ENCODE measurements around the gene TANK. TPM values are rescaled to one million over a fixed set of nuclear protein-coding genes. Genes with fewer than 3 reads are reported as not detected.

The TANK gene
- total RNA-seq, 2 experiments from 2014 or later: 43.4 to 64.9 TPM

DNA sequence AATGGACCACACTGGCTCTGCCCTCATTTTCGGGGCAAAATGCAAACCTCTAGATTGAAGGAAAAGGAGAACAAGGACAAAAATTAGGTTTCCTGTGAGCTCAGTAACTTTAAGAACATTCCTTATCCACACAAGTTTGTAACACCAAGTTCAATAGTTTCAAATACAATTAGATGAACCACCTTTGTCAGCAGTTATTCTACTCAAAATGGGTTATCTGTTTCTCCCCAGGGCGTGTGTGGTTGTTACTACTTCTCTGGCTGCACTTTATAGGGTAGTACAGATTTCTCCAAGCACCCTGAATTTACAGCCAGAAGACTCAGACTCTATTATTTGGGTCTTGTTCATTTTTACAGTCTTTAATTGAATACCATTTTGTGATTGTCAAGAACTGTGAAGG, 45.0 kb upstream of the TANK start:
- Histone ChIP-seq H3K9me3 (ENCODE audit: low read length) (no peaks in the 10 kb centered on the region), H3K27ac (ENCODE audit: low read depth, low read length, poor library complexity, severe bottlenecking) (no peak overlapping the region), H3K4me2 (ENCODE audit: low read length) (no peak overlapping the region), H3K9me2 (ENCODE audit: insufficient read depth, low read length) (no peaks in the 10 kb centered on the region), H3K36me3 (ENCODE audit: insufficient read depth, low read length) (no peaks in the 10 kb centered on the region), H4K20me1 (ENCODE audit: insufficient read depth, low read length) (no peaks in the 10 kb centered on the region), H3K4me1 (ENCODE audit: insufficient read depth, low read length, poor library complexity, severe bottlenecking) (peaks cover 34% of the 10 kb centered on the region), H3K4me3 (ENCODE audit: low read depth, low read length, poor library complexity, severe bottlenecking) (no peak overlapping the region), H2AFZ (ENCODE audit: low read length) (no peak overlapping the region; the same call in 1 of the 2 replicates), H3K79me2 (ENCODE audit: insufficient read depth, low read depth, low read length) (no peaks in the 10 kb centered on the region)
- CTCF ChIA-PET (ENCODE audit: unreplicated experiment): interaction anchor here (1.5 kb wide), 1 partner anchor 19 kb away, joined by 4 read pairs; no protein-coding TSS in a partner anchor
- POLR2A ChIA-PET: interaction anchor here (0.7 to 7.6 kb wide), 6 partner anchors 8 to 21 kb away, joined by 3 to 111 read pairs (median 6); no protein-coding TSS in a partner anchor
- TF ChIP-seq, protein P1, sequence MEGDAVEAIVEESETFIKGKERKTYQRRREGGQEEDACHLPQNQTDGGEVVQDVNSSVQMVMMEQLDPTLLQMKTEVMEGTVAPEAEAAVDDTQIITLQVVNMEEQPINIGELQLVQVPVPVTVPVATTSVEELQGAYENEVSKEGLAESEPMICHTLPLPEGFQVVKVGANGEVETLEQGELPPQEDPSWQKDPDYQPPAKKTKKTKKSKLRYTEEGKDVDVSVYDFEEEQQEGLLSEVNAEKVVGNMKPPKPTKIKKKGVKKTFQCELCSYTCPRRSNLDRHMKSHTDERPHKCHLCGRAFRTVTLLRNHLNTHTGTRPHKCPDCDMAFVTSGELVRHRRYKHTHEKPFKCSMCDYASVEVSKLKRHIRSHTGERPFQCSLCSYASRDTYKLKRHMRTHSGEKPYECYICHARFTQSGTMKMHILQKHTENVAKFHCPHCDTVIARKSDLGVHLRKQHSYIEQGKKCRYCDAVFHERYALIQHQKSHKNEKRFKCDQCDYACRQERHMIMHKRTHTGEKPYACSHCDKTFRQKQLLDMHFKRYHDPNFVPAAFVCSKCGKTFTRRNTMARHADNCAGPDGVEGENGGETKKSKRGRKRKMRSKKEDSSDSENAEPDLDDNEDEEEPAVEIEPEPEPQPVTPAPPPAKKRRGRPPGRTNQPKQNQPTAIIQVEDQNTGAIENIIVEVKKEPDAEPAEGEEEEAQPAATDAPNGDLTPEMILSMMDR (conservative IDR thresholded peaks at IDR 0.05; ENCODE audit: low read length): no peak
- TF ChIP-seq EZH2phosphoT487 (IDR thresholded peaks at IDR 0.05; ENCODE audit: borderline replicate concordance, low read depth, low read length): no peak
- intact Hi-C loops (cut with micrococcal nuclease; ENCODE audit: unreplicated experiment): no loop called here
- BruUV-seq (replicated peaks): no TSS peak
- no peak for DNase-seq (ENCODE audit: low spot score)

DNA sequence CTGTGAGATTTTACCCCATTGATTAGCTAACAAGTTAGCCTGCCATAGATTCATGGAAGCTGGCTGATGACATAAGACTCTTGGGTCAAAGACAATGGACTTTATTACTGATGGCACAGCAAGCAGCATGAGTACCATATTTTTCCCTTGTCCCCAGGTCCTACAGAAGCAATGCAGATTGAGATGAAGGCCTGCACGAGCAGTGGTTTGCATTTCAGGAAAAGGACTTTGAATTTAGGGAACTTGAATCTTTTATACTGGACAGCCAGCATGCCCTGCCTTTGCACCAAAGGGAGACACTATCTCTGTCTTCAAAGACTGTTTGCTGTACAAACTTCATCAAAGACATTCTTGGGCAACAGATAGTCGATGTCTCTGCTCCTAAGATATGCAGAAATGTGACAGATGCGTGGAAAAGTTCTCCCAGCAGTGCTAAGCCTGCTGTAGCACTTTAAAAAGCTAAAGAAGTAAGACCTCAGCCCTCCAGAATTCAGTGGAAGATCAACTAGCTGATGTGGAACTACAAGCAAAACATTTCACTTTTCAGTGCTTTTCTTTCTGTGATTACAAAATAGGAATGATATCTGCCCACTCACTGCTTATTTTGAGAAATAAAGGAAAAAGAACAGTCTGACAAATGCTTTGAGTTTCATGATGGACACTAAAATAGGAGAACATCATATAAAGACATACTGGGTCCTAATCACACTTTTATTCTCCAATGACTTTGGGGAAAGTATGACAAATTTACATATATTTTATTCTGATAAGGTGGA, 44.4 kb upstream of the TANK start:
- TF ChIP-seq EZH2phosphoT487 (IDR thresholded peaks at IDR 0.05; ENCODE audit: borderline replicate concordance, low read depth, low read length): no peak
- TF ChIP-seq, protein P1 (conservative IDR thresholded peaks at IDR 0.05; ENCODE audit: low read length): no peak
- Histone ChIP-seq H2AFZ (ENCODE audit: low read length) (peak overlapping the region; percentile 68), H3K79me2 (ENCODE audit: insufficient read depth, low read depth, low read length) (no peaks in the 10 kb centered on the region), H3K4me2 (ENCODE audit: low read length) (peak overlapping the region; percentile 23; the same call in 1 of the 2 replicates), H3K27ac (ENCODE audit: low read depth, low read length, poor library complexity, severe bottlenecking) (no peak overlapping the region), H3K36me3 (ENCODE audit: insufficient read depth, low read length) (no peaks in the 10 kb centered on the region), H4K20me1 (ENCODE audit: insufficient read depth, low read length) (no peaks in the 10 kb centered on the region), H3K4me3 (ENCODE audit: low read depth, low read length, poor library complexity, severe bottlenecking) (no peak overlapping the region), H3K9me3 (ENCODE audit: low read length) (no peaks in the 10 kb centered on the region), H3K4me1 (ENCODE audit: insufficient read depth, low read length, poor library complexity, severe bottlenecking) (peaks cover 34% of the 10 kb centered on the region), H3K9me2 (ENCODE audit: insufficient read depth, low read length) (no peaks in the 10 kb centered on the region)
- ChIA-PET CTCF (ENCODE audit: unreplicated experiment) (no interaction called here), POLR2A (interaction anchor here (0.6 to 7.6 kb wide), 19 partner anchors 8 to 1198 kb away, joined by 3 to 111 read pairs (median 6); no protein-coding TSS in a partner anchor)
- BruUV-seq (replicated peaks): no TSS peak
- DNase-seq (ENCODE audit: low spot score): no peak
- intact Hi-C loops (cut with micrococcal nuclease; ENCODE audit: unreplicated experiment): no loop called here

GRCh38 chr2:161116509-161116908, 43.7 kb upstream of the TANK start:
- Histone ChIP-seq H3K4me3 (ENCODE audit: low read depth, low read length, poor library complexity, severe bottlenecking) (no peak overlapping the region), H3K36me3 (ENCODE audit: insufficient read depth, low read length) (no peaks in the 10 kb centered on the region), H3K9me3 (ENCODE audit: low read length) (no peaks in the 10 kb centered on the region), H3K9me2 (ENCODE audit: insufficient read depth, low read length) (no peaks in the 10 kb centered on the region), H4K20me1 (ENCODE audit: insufficient read depth, low read length) (no peaks in the 10 kb centered on the region), H3K4me2 (ENCODE audit: low read length) (peak overlapping the region; percentile 23), H3K4me1 (ENCODE audit: insufficient read depth, low read length, poor library complexity, severe bottlenecking) (peaks cover 31% of the 10 kb centered on the region), H3K79me2 (ENCODE audit: insufficient read depth, low read depth, low read length) (no peaks in the 10 kb centered on the region), H2AFZ (ENCODE audit: low read length) (peak overlapping the region; percentile 68; the same call in 1 of the 2 replicates), H3K27ac (ENCODE audit: low read depth, low read length, poor library complexity, severe bottlenecking) (no peak overlapping the region)
- TF ChIP-seq, protein P1 (conservative IDR thresholded peaks at IDR 0.05; ENCODE audit: low read length): no peak
- TF ChIP-seq EZH2phosphoT487 (IDR thresholded peaks at IDR 0.05; ENCODE audit: borderline replicate concordance, low read depth, low read length): no peak
- ChIA-PET POLR2A (interaction anchor here (0.6 to 7.6 kb wide), 19 partner anchors 8 to 1197 kb away, joined by 3 to 111 read pairs (median 4); no protein-coding TSS in a partner anchor), CTCF (ENCODE audit: unreplicated experiment) (interaction anchor here (0.7 kb wide), 1 partner anchor 95 kb away, joined by 5 read pairs; no protein-coding TSS in a partner anchor)
- BruUV-seq (replicated peaks): no TSS peak
- peak; percentile 40 for DNase-seq (ENCODE audit: low spot score)
- intact Hi-C loops (cut with micrococcal nuclease; ENCODE audit: unreplicated experiment): no loop called here

All from OCI-LY7 (cell line).